GM19397 (cell line): ENCODE data around the gene LAMC2.

ENCODE experiments used
- ATAC-seq: cut with Tn5 transposase; IDR thresholded peaks from one replicate; pipeline ENCODE4 v1.9.1; 2021; ENCODE audit warnings: mild to moderate bottlenecking, moderate library complexity; ENCODE audit not compliant: unreplicated experiment

Gene LAMC2

DNA sequence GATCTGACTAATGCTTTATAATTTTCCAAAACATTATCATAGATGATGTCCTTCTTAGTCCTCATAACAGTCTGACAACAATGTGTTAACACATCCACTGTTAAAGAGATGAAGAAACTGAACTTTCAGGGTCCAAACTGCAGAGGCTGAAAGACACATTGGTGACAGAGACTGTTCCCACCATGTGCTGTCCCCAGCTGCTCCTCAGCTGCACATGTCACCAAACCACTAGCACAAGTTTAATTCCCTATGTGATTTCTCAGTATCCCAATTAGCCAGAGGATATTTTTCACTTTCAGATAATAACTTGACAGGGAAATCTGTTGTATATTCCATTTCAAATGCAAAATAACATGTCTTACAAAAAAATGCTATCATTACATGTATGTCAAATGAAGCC is 24.6 kb downstream of the LAMC2 start:
- ATAC-seq = no peak

DNA sequence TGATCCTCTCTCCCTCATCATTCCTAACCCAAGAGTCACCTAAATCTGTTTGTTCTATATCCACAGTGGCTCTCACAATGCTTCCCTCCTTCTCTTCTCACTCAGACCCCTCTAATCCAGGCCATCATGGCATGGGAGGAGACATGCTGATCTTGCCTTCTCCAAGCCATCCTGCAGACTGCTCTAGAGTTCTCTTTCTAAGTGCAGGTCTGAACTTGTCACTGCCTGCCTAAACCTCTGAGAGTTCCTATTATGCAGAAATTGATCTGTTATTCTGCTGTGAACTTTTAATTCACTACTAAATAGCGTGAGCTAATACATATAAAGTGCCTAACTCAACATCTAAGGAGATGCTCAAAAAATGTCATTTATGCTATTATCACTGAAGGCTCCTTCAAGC is 26.8 kb downstream of the LAMC2 start:
- ATAC-seq = no peak

DNA sequence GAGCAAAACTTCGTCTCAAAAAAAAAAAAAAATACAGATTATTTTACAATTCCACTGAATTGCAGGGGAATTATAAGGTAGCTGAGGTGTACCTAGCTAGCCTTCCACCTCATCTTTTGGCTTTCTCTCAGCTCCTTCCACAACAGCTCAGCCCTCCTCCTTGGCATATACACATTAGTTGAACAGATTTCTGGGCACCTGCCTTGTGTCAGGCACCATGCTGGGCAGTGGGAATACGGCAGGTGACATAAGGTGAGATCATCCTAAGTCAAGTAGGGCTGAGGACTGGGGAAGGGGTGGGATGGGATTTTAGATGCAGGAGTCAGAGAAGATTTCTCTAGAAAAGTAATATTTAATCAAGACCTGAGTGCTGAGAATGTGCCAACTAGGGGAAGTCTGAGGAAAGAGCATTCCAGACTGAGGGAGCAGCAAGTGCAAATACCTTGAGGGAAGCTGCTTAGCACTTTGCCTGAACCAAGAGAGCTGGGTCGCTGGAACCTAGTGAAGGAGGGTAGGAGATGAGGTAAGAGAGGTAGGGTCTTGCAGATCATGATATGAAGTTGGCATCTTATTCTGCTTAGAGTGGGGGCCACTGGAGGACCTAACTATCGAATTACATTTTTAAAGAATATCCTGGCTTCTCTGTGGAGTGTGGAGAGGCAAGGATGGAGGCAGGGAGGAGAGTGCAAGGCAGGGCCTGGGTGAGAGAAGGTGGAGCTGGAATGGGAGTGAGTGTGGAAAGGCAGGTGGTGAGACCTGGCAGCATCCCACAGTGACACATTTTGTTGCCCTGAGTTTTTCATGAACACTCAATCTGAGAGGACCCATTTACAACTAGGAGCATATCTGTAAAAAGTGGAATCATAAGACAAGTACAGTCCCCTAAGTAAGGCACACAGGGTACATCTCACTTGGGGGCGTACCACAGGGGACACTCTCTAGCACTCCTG is 28.2 kb downstream of the LAMC2 start:
- no peak for ATAC-seq

GRCh38 chr1:183215076-183215720 is 29.1 kb downstream of the LAMC2 start:
- ATAC-seq = no peak

- no peak for ATAC-seq
Measured at GRCh38 chr1:183215936-183216335, 29.9 kb downstream of the LAMC2 start.

DNA sequence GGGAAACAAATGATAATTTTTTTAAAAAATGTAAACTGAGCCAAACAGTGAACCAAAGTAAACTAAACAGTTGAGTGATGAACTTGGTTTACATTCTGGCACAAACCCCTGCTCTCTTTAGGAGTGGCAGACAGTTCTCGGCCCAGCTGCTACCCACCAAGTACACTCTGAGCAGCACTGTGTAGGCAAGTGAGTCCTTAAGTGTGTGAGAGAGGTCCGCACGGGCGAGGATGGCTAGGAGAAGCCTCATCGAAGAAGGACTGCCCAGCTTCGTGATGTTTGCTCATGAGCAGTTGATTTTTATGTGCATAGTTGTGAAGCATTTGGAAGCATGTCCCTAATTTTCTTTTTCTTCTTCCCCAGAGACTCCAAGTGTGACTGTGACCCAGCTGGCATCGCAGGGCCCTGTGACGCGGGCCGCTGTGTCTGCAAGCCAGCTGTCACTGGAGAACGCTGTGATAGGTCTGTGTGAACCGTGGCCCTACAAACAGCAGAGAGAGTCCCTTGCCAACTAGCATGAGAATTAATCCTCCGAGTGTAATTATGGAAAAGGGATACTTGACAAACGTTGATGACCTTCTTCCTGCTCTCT is 32.1 kb downstream of the LAMC2 start:
- ATAC-seq = no peak

DNA sequence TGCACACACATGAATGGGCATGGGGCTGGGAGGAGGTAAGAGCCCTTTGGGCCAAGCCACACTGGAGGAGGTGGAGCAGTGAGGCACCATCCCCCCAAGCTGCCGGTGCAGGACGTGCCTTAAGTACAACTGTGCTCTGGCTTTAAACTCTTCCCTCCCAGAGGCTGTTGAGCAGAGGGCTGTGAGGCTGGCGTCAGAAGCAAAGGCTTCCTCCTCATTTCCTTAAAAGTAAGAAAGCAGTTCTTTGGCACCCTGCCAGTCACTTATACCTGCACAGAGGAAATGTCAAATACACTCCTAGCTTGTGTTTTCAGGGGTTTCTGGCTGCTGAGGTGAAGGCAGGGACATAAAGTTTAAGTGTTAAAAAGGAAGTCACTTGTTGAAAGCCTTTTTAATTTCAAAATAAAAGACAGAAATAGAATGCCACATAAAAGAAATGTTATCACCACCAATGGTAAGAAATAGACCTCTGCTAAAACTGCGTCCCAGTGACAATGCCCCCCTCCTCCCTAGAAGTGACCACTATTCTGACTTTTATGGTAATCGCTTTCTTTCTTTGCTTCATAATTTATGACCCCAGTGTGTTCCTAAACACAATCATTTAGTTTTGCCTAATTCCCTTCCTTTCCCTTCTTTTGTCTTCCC is 33.0 kb downstream of the LAMC2 start:
- ATAC-seq = no peak

GRCh38 chr1:183219616-183220009 is 33.5 kb downstream of the LAMC2 start:
- ATAC-seq = no peak

GRCh38 chr1:183222909-183223308 is 36.8 kb downstream of the LAMC2 start:
- no peak for ATAC-seq

- ATAC-seq = no peak
Measured at GRCh38 chr1:183223467-183223866, 37.4 kb downstream of the LAMC2 start.

DNA sequence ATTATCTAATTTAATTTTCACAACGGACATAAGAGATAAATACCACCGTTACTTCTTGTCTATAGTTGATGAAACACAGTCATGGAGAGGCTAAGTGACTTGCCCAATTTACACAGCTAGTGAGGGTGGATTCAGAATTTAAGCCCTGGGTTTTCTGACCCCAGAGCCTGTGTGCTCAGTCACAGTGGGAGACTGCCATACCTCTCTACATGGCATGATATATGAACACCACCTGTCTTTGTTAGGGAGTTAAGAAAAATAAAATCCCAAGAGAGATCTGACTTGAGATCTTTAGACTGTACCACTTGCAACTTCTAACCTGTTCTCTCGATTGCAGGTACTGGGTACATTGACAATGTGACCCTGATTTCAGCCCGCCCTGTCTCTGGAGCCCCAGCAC is 40.3 kb downstream of the LAMC2 start:
- no peak for ATAC-seq

- ATAC-seq = no peak
Measured at GRCh38 chr1:183226963-183227362, 40.9 kb downstream of the LAMC2 start.

DNA sequence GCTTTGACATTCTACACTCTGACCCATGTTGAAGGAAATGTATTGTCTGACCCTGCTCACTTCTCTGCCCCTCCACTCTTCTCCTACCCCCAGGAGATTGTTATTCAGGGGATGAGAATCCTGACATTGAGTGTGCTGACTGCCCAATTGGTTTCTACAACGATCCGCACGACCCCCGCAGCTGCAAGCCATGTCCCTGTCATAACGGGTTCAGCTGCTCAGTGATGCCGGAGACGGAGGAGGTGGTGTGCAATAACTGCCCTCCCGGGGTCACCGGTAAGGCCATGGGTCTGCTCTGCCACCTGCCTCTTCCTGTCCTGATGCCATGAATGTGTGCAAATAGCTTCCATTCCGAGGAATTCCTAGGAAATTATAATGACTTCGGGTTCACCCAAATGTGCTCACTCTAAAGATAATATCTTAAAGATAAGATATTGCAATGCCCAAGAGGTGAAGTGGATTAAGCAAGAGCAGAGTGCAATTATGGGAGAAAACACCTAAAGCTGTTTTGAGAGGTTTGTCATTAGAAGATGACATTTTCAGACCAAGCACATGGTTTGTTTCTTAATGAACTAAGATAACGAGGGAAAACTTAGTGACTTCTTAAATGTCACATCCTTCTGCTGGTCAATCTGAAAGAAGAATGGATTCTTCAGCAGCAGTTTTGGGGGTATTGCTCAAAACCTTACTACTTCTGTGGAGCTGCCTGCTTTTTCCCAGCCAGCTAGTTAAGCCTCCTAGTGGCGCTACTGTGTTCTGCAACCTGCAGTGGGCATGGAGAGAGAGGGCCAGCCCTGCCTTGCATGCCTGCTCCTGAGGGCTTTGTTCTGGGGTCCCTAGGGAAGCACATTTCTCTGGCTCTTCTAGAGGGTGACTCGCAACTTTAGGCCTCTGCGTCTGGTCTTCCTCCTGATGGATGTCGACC is 41.6 kb downstream of the LAMC2 start:
- ATAC-seq = peak; percentile 53

DNA sequence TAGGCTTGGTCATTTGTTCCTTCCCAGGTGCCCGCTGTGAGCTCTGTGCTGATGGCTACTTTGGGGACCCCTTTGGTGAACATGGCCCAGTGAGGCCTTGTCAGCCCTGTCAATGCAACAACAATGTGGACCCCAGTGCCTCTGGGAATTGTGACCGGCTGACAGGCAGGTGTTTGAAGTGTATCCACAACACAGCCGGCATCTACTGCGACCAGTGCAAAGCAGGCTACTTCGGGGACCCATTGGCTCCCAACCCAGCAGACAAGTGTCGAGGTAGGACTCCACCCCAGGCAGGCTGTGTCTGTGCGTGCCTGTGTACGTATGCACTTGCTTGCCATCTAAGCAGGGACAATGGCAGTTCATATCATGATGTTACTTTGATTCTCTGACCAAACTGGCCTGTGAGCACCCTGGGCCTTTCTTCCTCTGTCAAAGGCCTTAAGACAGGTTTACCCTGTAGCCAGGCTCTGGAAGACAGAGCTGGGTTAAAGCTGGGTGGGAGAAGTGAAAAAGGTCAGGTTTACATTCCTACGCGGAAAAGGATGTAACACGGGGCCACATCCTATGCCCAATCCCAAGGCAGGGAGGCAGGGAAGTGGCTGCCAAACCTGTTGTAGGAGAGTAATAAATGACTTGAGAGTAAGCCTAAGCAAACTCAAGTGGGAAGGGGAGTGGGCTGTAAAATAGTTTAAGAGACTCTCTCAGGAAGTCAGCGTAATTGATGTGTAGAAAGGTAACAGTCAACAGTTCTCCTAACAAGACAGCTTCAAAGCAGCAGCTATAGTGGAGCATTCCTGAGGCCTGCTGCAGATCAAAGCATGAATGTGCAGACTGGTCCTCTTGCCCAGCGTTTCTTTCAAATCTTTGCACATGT is 42.5 kb downstream of the LAMC2 start:
- no peak for ATAC-seq

DNA sequence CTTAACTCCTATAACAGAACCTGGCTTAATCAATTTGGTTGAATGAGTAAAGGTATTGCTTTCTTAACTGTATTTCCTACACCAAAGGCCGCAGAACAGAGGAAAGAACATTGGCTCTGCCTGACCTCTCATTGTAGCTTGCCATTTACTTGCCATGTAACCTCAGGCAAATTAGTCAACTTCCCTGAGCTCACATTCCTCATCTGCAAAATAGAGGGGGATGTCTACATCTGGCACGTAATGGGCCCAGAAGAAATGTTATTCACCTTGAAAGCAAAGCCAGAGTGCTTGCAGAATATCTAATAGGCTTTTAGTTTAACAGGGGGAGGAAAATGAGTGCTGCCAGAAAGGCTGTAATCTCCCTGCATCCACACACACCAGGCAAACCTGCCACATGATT is 44.3 kb downstream of the LAMC2 start:
- no peak for ATAC-seq

DNA sequence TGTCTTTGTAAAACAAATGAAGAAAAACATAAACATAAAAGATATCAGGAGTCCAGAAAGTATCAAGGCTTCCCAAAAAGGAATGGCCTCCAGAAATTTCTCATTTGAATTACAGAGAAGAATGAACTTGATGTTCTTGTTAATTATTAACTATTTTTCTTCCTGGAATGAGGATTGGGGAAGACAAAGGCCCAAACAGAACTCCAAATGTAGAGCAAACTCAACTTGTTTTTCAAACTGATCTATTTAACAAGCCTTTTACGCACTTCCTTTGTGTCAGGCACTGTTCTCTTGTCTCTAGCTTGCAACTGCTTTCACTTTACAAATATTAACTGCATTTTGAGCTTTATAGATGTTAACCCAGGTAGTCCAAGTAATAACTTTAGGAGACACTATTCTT is 45.5 kb downstream of the LAMC2 start:
- no peak for ATAC-seq

GRCh38 chr1:183233113-183233512 is 47.0 kb downstream of the LAMC2 start:
- ATAC-seq = no peak

DNA sequence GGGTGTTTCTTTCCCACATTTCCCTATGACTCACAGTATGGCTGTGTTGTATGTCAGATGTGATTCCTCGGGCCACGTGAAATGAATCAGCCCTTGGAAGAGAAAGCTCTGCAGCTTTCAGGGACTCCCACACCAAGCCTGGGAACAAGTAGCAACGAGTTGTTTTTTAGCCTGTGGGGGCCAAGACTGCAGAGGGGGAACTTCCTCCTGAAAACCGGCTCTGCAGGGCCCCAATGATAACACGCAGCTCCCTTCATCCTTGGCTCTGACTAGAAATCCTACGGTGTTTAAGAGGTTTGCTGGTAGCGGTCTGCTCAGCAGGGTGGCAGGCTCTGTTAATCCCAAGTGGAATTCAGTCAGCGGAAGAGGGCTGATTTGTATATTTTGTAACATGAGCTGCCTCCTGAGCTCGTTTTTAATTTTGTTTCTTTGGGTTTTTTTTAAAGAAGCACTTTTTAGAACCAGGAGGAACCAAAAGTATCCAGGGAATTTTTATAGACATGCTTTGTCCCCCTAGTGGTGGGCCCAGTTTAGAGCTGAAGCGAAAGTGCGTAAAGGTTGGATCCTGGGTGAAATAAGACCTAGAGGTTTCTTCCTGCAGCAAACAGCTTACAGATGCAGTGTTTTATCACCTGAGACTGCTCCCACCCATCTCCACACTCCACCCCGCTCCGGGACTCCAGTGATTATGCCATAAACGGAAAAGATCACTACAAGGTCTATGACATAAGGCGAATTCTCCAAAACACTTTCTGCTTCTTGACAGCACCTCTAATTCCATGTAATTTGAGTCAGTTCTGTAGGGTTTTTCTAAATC is 48.8 kb downstream of the LAMC2 start:
- ATAC-seq = no peak

GRCh38 chr1:183235503-183235902 is 49.4 kb downstream of the LAMC2 start:
- ATAC-seq = no peak
